EH (cell line): ENCODE results near the gene BACH1.

Experiments
- DNase-seq: peaks from one replicate; pipeline ENCODE4 v3.0.0-alpha.2; 2015; ENCODE audit warnings: low read depth

Gene BACH1

DNA sequence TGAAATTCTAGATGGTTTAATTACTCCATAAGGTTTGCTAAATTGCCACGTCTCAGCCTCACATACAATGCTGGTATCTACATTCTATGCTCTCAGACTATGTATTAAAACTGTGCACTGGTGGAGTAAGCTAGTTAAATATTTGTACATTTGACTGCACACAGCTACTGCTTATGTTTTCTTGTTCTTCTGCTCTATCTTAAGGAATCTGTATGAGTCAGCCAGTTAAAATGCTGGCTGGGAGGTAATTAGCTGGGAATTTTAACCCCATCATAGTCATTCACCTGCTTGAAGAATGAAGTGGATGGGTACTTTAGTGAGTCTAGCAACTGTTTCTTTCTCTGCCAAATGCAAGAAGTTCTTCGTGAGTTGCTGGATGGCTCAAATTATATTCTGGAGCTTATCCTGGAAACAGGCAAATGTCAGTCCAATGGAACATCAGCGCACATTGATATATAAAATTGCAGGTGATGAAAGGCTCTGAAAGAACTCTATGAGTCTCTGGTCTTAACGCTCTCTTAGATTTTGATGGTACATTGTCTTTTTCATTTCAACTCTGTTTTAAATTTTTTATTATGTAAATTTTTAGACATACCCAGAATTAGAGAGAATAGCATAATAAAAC is 83.4 kb downstream of the BACH1 start:
- peak; percentile 89 for DNase-seq

DNA sequence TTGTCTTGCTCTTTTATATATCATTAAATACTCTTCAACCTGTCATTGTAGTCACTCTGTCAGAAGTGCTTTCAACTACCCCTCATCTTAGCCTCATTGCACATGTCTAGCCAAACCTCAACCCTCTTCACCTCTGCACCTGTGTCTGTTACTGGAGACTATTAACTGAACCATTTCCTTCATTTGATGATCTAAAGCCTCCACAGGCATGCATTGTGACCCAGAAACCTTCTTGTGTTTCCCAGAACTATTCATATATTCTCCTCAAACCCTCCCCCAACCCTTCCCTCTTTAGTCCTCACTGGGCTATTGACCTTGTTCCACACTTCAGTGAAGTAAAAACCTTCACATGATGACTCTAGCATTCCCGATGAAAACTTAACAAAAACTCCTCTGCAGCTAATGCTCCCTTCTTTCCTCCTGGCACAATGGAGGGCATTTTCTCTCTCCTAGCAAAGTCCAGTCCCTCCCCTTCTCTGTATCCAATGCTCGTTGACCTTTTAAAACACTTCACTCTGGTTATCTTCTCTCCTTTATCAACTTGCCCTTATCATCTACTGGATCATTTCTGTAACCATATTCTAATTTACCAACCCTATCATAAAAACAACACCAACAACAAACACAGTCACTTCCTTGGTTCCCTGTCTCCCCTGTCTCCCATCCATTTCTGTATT is 86.1 kb downstream of the BACH1 start:
- DNase-seq: no peak

DNA sequence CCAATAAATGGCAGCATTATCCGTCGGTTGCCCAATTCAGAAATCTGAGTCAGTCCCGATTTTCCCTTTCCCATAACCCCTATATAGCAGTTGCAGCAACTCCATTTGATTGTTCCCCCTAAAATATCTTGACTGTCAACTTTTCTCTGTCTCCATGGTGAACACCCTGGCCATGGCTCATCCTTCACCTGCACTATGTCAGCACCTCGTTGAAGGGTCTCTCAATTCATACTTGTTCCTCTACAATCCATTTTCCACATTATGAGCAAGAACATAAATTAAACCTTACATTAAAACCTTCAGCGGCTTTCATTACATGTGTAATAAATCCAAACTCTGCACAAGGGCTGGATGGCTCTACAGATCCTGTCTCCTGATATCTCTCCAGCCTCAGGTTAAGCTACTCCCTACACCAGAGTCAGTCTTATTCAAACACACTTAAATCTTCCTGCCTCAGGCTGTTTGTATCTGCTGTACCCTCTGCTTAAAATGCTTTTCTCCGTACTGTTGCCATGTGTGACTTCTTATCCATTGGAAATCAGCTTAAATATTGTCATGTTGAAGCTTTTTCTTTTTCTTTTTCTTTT is 87.3 kb downstream of the BACH1 start:
- no peak for DNase-seq

DNA sequence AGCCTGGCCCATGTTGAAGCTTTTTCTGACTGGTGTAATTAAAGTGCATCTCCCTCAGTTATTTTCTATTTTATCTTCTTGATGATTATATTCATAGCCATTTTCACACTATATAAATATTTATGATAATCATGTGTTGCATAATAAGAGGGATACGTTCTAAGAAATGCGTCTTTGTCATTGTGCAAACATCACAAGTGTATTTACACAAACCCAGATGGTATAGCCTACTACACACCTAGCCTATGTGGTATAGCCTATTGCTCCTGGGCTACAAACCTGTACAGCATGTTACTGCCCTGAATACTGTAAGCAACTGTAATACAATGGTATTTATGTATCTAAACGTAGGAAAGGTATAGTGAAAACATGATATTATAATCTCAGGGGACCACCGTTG is 88.1 kb downstream of the BACH1 start:
- DNase-seq: no peak

DNA sequence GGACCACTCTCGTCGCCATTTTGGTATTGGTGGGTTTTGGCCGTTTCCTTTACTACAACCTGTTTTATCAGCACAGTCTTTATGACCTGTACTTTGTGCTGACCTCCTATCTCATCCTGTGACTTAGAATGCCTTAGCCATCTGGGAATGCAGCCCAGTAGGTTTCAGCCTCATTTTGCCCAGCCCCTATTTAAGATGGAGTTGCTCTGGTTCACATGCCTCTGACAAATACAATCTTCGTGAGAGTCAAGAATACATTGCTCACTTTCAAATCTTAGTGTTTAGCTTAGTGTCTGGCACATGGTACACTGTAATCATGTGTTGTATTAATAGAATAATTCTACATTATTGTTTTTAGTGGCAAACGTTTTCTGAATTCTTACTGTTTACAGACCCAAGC is 88.9 kb downstream of the BACH1 start:
- no peak for DNase-seq

DNA sequence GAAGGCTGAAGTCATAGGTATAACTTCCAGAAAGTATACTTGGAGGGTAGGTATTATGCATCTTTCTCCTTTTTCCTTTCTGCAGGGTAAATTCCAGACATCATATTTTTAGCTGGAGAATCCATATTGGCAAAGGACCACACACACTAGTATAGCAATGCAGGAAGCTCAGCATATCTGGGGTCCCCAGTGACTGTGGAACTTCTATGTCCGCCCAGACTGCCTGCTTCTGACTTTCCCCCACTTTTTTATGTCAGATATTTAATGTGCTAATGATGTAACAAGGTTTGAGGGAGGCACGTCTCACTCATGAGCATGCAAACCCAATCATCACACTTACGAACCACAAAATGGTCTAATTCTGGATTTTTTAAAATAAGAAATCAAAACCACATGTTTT is 90.4 kb downstream of the BACH1 start:
- DNase-seq: no peak

DNA sequence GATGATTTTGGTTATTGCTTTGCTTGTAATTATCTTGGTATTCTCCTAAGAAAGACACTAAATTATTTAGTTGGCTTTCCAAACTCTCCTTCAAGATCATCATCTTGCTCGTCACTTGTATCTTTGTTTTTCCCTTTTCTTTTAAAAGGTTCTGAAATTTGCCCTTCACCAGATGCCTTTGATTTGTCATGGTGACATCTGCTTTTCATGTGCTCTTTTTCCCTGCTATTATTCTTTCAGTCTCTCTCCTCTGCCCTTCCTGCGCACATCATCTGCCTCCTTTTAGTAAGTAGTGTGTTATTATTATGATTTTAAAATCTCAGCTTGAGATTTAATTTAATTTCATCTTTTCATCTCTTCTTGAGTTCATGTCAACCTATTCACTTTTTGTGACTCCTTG is 92.1 kb downstream of the BACH1 start:
- DNase-seq: no peak

DNA sequence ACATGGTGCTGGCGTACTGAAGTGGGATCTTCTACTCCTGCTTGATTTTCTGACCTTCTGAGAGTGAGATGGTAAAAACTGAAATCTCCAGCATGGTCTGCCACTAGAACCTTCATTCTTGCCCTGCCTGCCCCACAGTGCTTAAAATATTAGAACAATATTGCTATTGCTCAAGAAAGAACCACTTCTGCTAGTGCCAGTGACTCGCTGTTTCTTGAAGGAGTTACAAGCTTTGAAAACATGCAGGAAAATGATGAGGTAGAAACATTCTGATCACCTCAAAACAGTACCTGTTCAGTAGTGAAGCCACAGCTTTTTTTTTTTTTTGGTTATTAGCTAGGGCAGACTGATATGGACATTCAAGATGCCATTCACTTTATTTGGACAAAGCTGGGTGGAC is 95.3 kb downstream of the BACH1 start:
- no peak for DNase-seq
